NT2/D1 (cell line): ENCODE results near the gene RNGTT.

Experiments
- DNase-seq: peaks from one replicate; pipeline ENCODE4 v3.0.0-alpha.2; 2011; ENCODE audit warnings: low read depth, low spot score
- H3K27me3 ChIP-seq: 2 replicates; pipeline ENCODE4 v1.6.0; 2011; ENCODE audit warnings: mild to moderate bottlenecking; ENCODE audit not compliant: insufficient read length, insufficient read depth
- H3K36me3 ChIP-seq: 2 replicates; pipeline ENCODE4 v1.6.1; 2011; ENCODE audit warnings: mild to moderate bottlenecking, low read length, mixed read lengths; ENCODE audit not compliant: insufficient read depth, insufficient read length
- H3K4me1 ChIP-seq: 2 replicates; pipeline ENCODE4 v1.5.1; 2011; ENCODE audit not compliant: insufficient read depth, insufficient read length
- H3K4me3 ChIP-seq: 2 replicates; pipeline ENCODE4 v1.5.1; 2011; ENCODE audit warnings: low read depth; ENCODE audit not compliant: insufficient read length
- H3K9ac ChIP-seq: 2 replicates; pipeline ENCODE4 v1.6.0; 2011; ENCODE audit warnings: low read depth; ENCODE audit not compliant: insufficient read length
- H3K9me3 ChIP-seq: 2 replicates; pipeline ENCODE4 v1.5.1; 2011; ENCODE audit warnings: mild to moderate bottlenecking, low read length; ENCODE audit not compliant: insufficient read depth
- SUZ12 ChIP-seq: IDR thresholded peaks from 2 replicates; pipeline ENCODE4 v1.6.1; 2011; ENCODE audit not compliant: insufficient read length, insufficient read depth; ENCODE audit errors: extremely low read depth
- YY1 ChIP-seq: IDR thresholded peaks from 2 replicates; pipeline ENCODE4 v1.6.1; 2011; ENCODE audit not compliant: insufficient read length, insufficient read depth
- ZNF274 ChIP-seq: IDR thresholded peaks from 2 replicates; pipeline ENCODE4 v1.6.1; 2011; ENCODE audit warnings: mild to moderate bottlenecking, low read depth, low read length

Gene RNGTT

DNA sequence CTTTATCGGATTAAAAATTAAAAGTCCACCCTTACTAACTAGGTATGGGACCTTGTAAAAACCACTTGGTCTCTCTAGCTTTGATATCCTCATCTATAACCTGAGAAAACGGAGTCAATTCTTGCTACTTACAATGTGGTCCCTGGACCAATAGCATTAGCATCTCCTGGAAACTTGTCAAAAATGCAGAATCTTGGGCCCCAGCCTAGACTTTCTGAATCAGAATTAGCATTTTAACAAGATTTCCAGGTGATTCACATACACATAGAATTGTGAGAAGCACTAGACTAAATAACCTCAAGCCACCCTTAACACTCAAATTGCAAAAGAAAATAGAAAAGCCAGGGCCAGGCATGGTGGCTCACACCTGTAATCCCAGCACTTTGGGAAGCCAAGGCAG is 96.6 kb downstream of the RNGTT start:
- H3K4me1 ChIP-seq, result no peaks in the 10 kb centered on the region
- no peak for DNase-seq
- no peaks in the 10 kb centered on the region for H3K9me3 ChIP-seq
- TF ChIP-seq YY1 (no peak), ZNF274 (no peak), SUZ12 (no peak)
- H3K4me3 ChIP-seq, result no peak overlapping the region
- H3K27me3 ChIP-seq, result no peaks in the 10 kb centered on the region
- peaks cover 7% of the 10 kb centered on the region for H3K36me3 ChIP-seq
- H3K9ac ChIP-seq, result no peak overlapping the region

- no peak for TF ChIP-seq YY1
- TF ChIP-seq SUZ12, result no peak
- TF ChIP-seq ZNF274, result no peak
- Histone ChIP-seq H3K4me3 (no peak overlapping the region), H3K4me1 (no peaks in the 10 kb centered on the region), H3K9ac (no peak overlapping the region), H3K36me3 (peaks cover 7% of the 10 kb centered on the region), H3K27me3 (no peaks in the 10 kb centered on the region), H3K9me3 (no peaks in the 10 kb centered on the region)
- no peak for DNase-seq
Measured at GRCh38 chr6:88865275-88865674, 98.1 kb downstream of the RNGTT start.

DNA sequence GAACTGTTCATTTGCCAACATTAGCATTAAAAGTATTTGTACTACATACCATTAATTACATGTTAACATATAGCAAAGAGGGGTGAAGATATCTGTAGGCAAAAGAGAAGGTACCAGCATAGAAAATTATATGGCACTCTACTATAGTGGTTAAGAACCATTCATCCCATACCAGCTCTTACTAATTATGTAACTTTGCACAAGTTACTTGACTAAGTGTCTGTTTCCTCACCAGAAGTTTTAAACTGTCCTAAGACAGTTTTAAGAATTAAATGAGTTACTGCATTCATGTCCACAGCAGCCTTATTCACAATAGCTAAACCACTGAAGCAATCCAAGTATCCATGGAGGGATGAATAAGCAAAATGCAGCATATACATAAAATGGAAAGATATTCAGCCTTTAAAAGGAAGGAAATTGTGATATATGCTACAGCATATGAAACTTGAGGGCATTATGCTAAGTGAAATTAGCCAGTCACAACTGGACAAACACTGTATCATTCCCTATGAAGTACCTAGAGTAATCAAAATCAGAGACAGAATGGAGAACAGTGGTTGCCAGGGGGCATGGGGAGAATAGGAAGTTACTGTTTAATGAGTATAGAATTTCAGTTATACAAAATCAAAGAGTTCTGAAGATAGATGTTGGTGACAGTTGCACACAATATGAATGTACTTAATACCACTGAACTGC is 98.9 kb downstream of the RNGTT start:
- H3K36me3 ChIP-seq, result peaks cover 7% of the 10 kb centered on the region
- H3K4me1 ChIP-seq, result no peaks in the 10 kb centered on the region
- no peak overlapping the region for H3K9ac ChIP-seq
- H3K27me3 ChIP-seq, result no peaks in the 10 kb centered on the region
- no peaks in the 10 kb centered on the region for H3K9me3 ChIP-seq
- DNase-seq, result no peak
- TF ChIP-seq ZNF274, result no peak
- no peak for TF ChIP-seq YY1
- TF ChIP-seq SUZ12, result no peak
- no peak overlapping the region for H3K4me3 ChIP-seq

DNA sequence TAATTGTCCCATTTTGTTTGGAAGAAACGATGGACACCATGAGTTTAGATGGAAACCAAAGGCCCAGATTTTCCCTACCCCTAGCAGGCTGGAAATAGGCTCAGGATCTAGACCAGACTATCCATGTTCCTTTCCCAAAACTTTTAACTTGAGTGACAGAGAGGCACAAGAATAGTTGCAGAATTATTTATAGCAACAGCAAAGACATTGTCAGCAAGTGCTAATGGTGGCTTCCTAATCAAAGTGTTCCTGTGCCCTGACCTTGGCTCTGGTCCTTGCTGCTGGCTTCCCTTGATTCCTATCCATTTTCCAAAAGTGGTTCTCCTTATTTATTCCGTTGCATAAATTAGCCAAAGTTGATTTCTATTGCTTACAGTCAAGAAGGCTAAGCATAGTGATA is 103.1 kb downstream of the RNGTT start:
- Histone ChIP-seq H3K9ac (no peak overlapping the region), H3K9me3 (no peaks in the 10 kb centered on the region)

GRCh38 chr6:88858455-88858854 is 105.0 kb downstream of the RNGTT start:
- H3K9ac ChIP-seq, result no peak overlapping the region
- DNase-seq, result no peak
- H3K36me3 ChIP-seq, result peaks cover 7% of the 10 kb centered on the region
- no peaks in the 10 kb centered on the region for H3K4me1 ChIP-seq
- no peak overlapping the region for H3K4me3 ChIP-seq
- TF ChIP-seq ZNF274, result no peak
- no peak for TF ChIP-seq YY1
- no peak for TF ChIP-seq SUZ12
- H3K9me3 ChIP-seq, result no peaks in the 10 kb centered on the region
- no peaks in the 10 kb centered on the region for H3K27me3 ChIP-seq

More for the DNA sequence above, 103.1 kb downstream of the RNGTT start:
- Histone ChIP-seq H3K36me3 (peaks cover 7% of the 10 kb centered on the region), H3K4me3 (no peak overlapping the region), H3K4me1 (no peaks in the 10 kb centered on the region), H3K27me3 (no peaks in the 10 kb centered on the region)
- no peak for DNase-seq
- no peak for TF ChIP-seq SUZ12

- no peak for TF ChIP-seq ZNF274
- TF ChIP-seq SUZ12, result no peak
- TF ChIP-seq YY1, result no peak
- H3K36me3 ChIP-seq, result no peaks in the 10 kb centered on the region
- no peaks in the 10 kb centered on the region for H3K4me1 ChIP-seq
- H3K9me3 ChIP-seq, result no peaks in the 10 kb centered on the region
- H3K27me3 ChIP-seq, result no peaks in the 10 kb centered on the region
- H3K9ac ChIP-seq, result no peak overlapping the region
- no peak overlapping the region for H3K4me3 ChIP-seq
- DNase-seq, result no peak
Measured at GRCh38 chr6:88856566-88856965, 106.9 kb downstream of the RNGTT start.

DNA sequence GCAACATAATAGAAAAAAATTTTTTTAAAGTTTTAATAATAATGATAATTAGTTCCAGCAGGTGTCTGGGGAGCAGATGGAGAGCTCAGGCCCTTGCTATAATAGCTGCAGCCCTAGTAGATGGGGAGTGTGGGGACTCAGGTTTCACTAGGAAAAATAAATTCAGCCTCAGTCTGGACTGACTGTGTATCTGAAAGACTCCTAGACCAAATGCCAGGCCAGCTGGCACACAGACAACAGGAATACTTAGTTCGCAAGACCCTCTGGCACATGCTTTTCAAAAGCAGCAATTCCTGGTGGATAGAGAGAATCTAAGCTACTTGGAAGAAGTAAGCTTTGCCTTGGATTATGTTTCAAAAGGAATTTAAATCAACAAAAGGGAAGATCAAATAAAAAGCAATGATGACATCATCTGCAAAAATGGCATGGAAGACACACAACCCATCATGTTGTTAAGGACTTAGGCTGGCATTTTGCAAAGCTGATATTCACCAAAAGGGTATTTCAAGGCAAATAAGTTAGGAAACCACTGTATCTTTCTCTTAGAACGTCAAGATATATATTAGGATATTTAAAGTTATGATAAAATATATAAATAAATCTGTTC is 107.8 kb downstream of the RNGTT start:
- Histone ChIP-seq H3K36me3 (no peaks in the 10 kb centered on the region), H3K4me1 (no peaks in the 10 kb centered on the region), H3K9me3 (no peaks in the 10 kb centered on the region), H3K4me3 (no peak overlapping the region), H3K9ac (no peak overlapping the region), H3K27me3 (no peaks in the 10 kb centered on the region)
- DNase-seq, result no peak
- no peak for TF ChIP-seq SUZ12
- no peak for TF ChIP-seq YY1
- no peak for TF ChIP-seq ZNF274

GRCh38 chr6:88852775-88853174 is 110.6 kb downstream of the RNGTT start:
- no peak for DNase-seq
- Histone ChIP-seq H3K9me3 (no peaks in the 10 kb centered on the region), H3K4me1 (no peaks in the 10 kb centered on the region), H3K4me3 (no peak overlapping the region), H3K36me3 (no peaks in the 10 kb centered on the region), H3K9ac (no peak overlapping the region), H3K27me3 (no peaks in the 10 kb centered on the region)
- TF ChIP-seq SUZ12 (no peak), YY1 (no peak), ZNF274 (no peak)
